HEK293 (cell line): ENCODE measurements around the gene MTHFD1L.

ENCODE experiments used
- CTCF ChIA-PET: fragments of 350-600 bp; formaldehyde crosslinking; extraction: SDS; loops from one replicate; lab custom pipeline; 2021; ENCODE audit warnings: antibody characterized with exemption; lab: Yijun Ruan, JAX
- POLR2A ChIA-PET: fragments of 300-600 bp; formaldehyde crosslinking; extraction: SDS; loops from one replicate; lab custom pipeline; 2020; ENCODE audit warnings: antibody characterized with exemption, inconsistent platforms; lab: Yijun Ruan, JAX
- H3K27ac ChIP-seq: fragments of 200-500 bp; sonication (Bioruptor generic); 2 replicates; pipeline ENCODE4 v1.5.1; 2014; ENCODE audit warnings: low read depth, low read length, control low read depth, inconsistent platforms; ENCODE audit errors: extremely low read depth
- H3K36me3 ChIP-seq, 2 experiments: fragments of 200-500 bp in 1 of 2; sonication (Bioruptor generic) in 1 of 2; 1 replicate in 1 of 2; 2 replicates in 1 of 2; pipeline ENCODE4 v1.5.1; 2014 to 2017; ENCODE audit warnings: inconsistent platforms in 2 of 2, low read length in 2 of 2; ENCODE audit not compliant: control insufficient read depth in 2 of 2, insufficient read depth in 1 of 2
- H3K4me1 ChIP-seq: fragments of 200-500 bp; sonication (Bioruptor generic); 2 replicates; pipeline ENCODE4 v1.5.1; 2014; ENCODE audit warnings: mild to moderate bottlenecking, low read length, inconsistent platforms; ENCODE audit not compliant: control insufficient read depth, insufficient read depth
- H3K4me3 ChIP-seq: 2 replicates; pipeline ENCODE4 v1.5.1; 2011; ENCODE audit warnings: low read depth, mild to moderate bottlenecking, control low read depth, low read length, moderate library complexity
- H3K9me3 ChIP-seq: fragments of 200-500 bp; sonication (Bioruptor generic); 2 replicates; pipeline ENCODE4 v1.5.1; 2014; ENCODE audit warnings: low read depth, low read length, inconsistent platforms; ENCODE audit not compliant: control insufficient read depth, insufficient read depth
- GLI2 ChIP-seq: fragments of 450-650 bp; formaldehyde crosslinking; IDR thresholded peaks from 2 replicates; pipeline ENCODE4; 2017; ENCODE audit warnings: missing biosample characterization, missing genetic modification characterization, low read depth, borderline replicate concordance
- OSR2 ChIP-seq: fragments of 450-650 bp; formaldehyde crosslinking; IDR thresholded peaks from 2 replicates; pipeline ENCODE4 v1.5.1; 2016; ENCODE audit warnings: missing biosample characterization, missing genetic modification characterization
- ZBTB8A ChIP-seq: fragments of 450-650 bp; formaldehyde crosslinking; IDR thresholded peaks from 2 replicates; pipeline ENCODE4 v1.5.1; 2016; ENCODE audit warnings: missing biosample characterization, missing genetic modification characterization
- ZIC2 ChIP-seq: fragments of 450-650 bp; formaldehyde crosslinking; IDR thresholded peaks from 2 replicates; pipeline ENCODE4 v1.5.1; 2016; ENCODE audit warnings: missing biosample characterization, missing genetic modification characterization
- ZNF10 ChIP-seq: fragments of 450-650 bp; formaldehyde crosslinking; IDR thresholded peaks from 2 replicates; pipeline ENCODE4 v1.5.1; 2017; ENCODE audit warnings: missing biosample characterization, missing genetic modification characterization
- ZNF114 ChIP-seq: fragments of 450-650 bp; formaldehyde crosslinking; IDR thresholded peaks from 2 replicates; pipeline ENCODE4 v1.5.0; 2017; ENCODE audit warnings: missing biosample characterization, missing genetic modification characterization
- ZNF16 ChIP-seq: fragments of 450-650 bp; formaldehyde crosslinking; IDR thresholded peaks from 2 replicates; pipeline ENCODE4 v1.5.1; 2016; ENCODE audit warnings: low read depth, missing biosample characterization, missing genetic modification characterization
- ZNF174 ChIP-seq: fragments of 450-650 bp; formaldehyde crosslinking; IDR thresholded peaks from 2 replicates; pipeline ENCODE4 v1.5.0; 2017; ENCODE audit warnings: missing biosample characterization, mild to moderate bottlenecking, missing genetic modification characterization
- ZNF324 ChIP-seq: fragments of 450-650 bp; formaldehyde crosslinking; IDR thresholded peaks from 2 replicates; pipeline ENCODE4 v1.5.1; 2016; ENCODE audit warnings: missing biosample characterization, missing genetic modification characterization
- ZNF391 ChIP-seq: fragments of 450-650 bp; formaldehyde crosslinking; IDR thresholded peaks from 2 replicates; pipeline ENCODE4 v1.5.1; 2016; ENCODE audit warnings: low read depth, missing biosample characterization, missing genetic modification characterization, borderline replicate concordance
- ZNF416 ChIP-seq: fragments of 450-650 bp; formaldehyde crosslinking; IDR thresholded peaks from 2 replicates; pipeline ENCODE4 v1.5.1; 2016; ENCODE audit warnings: missing biosample characterization, missing genetic modification characterization
- ZNF544 ChIP-seq: fragments of 450-650 bp; formaldehyde crosslinking; IDR thresholded peaks from 2 replicates; pipeline ENCODE4 v1.5.0; 2017; ENCODE audit warnings: missing biosample characterization, missing genetic modification characterization
- ZNF624 ChIP-seq: fragments of 450-650 bp; formaldehyde crosslinking; IDR thresholded peaks from 2 replicates; pipeline ENCODE4 v1.5.1; 2017; ENCODE audit warnings: missing biosample characterization, missing genetic modification characterization
- ZNF626 ChIP-seq: fragments of 450-650 bp; sonication (Bioruptor Pico); formaldehyde crosslinking; IDR thresholded peaks from 2 replicates; pipeline ENCODE4 v1.5.1; 2018; ENCODE audit warnings: missing biosample characterization, missing genetic modification characterization, inconsistent platforms
- TF ChIP-seq, protein P1 (sequence below): IDR thresholded peaks from 2 replicates; pipeline ENCODE4 v1.6.1; 2011; ENCODE audit warnings: mild to moderate bottlenecking, low read depth, low read length, borderline replicate concordance
- TF ChIP-seq, protein P2 (sequence below): fragments of 450-650 bp; formaldehyde crosslinking; IDR thresholded peaks from 2 replicates; pipeline ENCODE4 v1.5.1; 2016; ENCODE audit warnings: missing biosample characterization, missing genetic modification characterization
- TF ChIP-seq, protein P3 (sequence below): fragments of 450-650 bp; formaldehyde crosslinking; IDR thresholded peaks from 2 replicates; pipeline ENCODE4 v1.5.1; 2016; ENCODE audit warnings: missing biosample characterization, missing genetic modification characterization
- TF ChIP-seq, protein P4 (sequence below): fragments of 450-650 bp; formaldehyde crosslinking; IDR thresholded peaks from 2 replicates; pipeline ENCODE4 v1.5.1; 2016; ENCODE audit warnings: missing biosample characterization, missing genetic modification characterization
- TF ChIP-seq, protein P5 (sequence below): fragments of 450-650 bp; formaldehyde crosslinking; IDR thresholded peaks from 2 replicates; pipeline ENCODE4 v1.5.1; 2016; ENCODE audit warnings: missing biosample characterization, missing genetic modification characterization

MTHFD1L gene

DNA sequence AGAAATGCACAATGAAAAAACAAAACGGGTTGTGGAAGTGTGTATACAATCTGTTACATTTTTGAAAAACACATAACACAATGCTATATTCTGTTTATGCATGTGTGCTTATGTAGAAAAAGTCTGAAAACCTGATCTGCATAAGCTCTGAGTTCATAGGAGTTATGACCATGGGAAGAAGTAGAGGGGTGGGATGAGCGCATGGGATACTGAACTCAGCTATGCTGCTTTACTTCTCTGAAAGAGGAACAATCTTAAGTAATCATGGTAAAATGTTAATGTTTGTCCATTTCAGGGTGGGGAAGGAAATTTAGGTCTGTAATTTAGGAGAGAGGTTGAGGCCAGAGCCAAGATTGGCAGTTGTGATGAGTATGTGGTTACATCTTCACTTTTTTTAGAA, 126.8 kb downstream of the MTHFD1L start (continued):
- TF ChIP-seq ZNF391, result no peak
- TF ChIP-seq, protein P1, sequence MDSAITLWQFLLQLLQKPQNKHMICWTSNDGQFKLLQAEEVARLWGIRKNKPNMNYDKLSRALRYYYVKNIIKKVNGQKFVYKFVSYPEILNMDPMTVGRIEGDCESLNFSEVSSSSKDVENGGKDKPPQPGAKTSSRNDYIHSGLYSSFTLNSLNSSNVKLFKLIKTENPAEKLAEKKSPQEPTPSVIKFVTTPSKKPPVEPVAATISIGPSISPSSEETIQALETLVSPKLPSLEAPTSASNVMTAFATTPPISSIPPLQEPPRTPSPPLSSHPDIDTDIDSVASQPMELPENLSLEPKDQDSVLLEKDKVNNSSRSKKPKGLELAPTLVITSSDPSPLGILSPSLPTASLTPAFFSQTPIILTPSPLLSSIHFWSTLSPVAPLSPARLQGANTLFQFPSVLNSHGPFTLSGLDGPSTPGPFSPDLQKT, result no peak

DNA sequence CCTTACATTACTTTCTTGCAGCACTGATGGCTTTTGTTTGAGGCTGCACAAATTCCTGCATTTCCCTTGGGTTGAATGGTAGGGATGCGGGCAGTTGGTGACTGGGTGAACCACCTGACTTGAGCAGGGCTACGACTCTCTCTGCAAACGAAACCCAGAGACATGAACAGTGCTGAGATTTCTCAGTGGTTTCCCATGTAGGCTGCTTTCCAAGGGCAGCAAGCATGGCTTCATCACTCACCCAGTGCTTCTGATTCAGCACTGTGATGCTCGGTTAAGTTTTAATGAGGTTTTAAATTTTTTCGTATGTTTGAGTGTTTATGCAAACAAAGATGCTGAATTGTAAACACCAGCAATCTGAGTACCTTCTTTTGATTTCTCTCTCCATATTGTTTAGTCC, 127.2 kb downstream of the MTHFD1L start:
- Histone ChIP-seq H3K4me1 (no peaks in the 10 kb centered on the region), H3K9me3 (no peaks in the 10 kb centered on the region), H3K36me3 (peaks cover 0 to 5% of the 10 kb centered on the region in 2 experiments; a peak in 2 of 3 replicates), H3K4me3 (no peak overlapping the region), H3K27ac (no peak overlapping the region)
- ChIA-PET POLR2A (no interaction called here), CTCF (no interaction called here)
- TF ChIP-seq ZNF416 (tag by site-specific recombination) (no peak), ZNF16 (tag by site-specific recombination) (no peak), ZNF174 (no peak), ZIC2 (tag by site-specific recombination) (no peak), ZNF544 (tag by site-specific recombination) (no peak), GLI2 (no peak), ZNF324 (no peak), ZNF10 (tag by site-specific recombination) (no peak), ZNF626 (tag by site-specific recombination) (no peak), OSR2 (tag by site-specific recombination) (no peak), ZNF624 (tag by site-specific recombination) (no peak), ZBTB8A (tag by site-specific recombination) (no peak), ZNF114 (no peak), ZNF391 (no peak)
- TF ChIP-seq, protein P2, sequence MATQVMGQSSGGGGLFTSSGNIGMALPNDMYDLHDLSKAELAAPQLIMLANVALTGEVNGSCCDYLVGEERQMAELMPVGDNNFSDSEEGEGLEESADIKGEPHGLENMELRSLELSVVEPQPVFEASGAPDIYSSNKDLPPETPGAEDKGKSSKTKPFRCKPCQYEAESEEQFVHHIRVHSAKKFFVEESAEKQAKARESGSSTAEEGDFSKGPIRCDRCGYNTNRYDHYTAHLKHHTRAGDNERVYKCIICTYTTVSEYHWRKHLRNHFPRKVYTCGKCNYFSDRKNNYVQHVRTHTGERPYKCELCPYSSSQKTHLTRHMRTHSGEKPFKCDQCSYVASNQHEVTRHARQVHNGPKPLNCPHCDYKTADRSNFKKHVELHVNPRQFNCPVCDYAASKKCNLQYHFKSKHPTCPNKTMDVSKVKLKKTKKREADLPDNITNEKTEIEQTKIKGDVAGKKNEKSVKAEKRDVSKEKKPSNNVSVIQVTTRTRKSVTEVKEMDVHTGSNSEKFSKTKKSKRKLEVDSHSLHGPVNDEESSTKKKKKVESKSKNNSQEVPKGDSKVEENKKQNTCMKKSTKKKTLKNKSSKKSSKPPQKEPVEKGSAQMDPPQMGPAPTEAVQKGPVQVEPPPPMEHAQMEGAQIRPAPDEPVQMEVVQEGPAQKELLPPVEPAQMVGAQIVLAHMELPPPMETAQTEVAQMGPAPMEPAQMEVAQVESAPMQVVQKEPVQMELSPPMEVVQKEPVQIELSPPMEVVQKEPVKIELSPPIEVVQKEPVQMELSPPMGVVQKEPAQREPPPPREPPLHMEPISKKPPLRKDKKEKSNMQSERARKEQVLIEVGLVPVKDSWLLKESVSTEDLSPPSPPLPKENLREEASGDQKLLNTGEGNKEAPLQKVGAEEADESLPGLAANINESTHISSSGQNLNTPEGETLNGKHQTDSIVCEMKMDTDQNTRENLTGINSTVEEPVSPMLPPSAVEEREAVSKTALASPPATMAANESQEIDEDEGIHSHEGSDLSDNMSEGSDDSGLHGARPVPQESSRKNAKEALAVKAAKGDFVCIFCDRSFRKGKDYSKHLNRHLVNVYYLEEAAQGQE (tag by site-specific recombination), result no peak
- TF ChIP-seq, protein P3, sequence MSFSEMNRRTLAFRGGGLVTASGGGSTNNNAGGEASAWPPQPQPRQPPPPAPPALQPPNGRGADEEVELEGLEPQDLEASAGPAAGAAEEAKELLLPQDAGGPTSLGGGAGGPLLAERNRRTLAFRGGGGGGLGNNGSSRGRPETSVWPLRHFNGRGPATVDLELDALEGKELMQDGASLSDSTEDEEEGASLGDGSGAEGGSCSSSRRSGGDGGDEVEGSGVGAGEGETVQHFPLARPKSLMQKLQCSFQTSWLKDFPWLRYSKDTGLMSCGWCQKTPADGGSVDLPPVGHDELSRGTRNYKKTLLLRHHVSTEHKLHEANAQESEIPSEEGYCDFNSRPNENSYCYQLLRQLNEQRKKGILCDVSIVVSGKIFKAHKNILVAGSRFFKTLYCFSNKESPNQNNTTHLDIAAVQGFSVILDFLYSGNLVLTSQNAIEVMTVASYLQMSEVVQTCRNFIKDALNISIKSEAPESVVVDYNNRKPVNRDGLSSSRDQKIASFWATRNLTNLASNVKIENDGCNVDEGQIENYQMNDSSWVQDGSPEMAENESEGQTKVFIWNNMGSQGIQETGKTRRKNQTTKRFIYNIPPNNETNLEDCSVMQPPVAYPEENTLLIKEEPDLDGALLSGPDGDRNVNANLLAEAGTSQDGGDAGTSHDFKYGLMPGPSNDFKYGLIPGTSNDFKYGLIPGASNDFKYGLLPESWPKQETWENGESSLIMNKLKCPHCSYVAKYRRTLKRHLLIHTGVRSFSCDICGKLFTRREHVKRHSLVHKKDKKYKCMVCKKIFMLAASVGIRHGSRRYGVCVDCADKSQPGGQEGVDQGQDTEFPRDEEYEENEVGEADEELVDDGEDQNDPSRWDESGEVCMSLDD (tag by site-specific recombination), result no peak
- TF ChIP-seq, protein P4, sequence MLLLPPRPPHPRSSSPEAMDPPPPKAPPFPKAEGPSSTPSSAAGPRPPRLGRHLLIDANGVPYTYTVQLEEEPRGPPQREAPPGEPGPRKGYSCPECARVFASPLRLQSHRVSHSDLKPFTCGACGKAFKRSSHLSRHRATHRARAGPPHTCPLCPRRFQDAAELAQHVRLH (tag by site-specific recombination), result no peak
- TF ChIP-seq, protein P5, sequence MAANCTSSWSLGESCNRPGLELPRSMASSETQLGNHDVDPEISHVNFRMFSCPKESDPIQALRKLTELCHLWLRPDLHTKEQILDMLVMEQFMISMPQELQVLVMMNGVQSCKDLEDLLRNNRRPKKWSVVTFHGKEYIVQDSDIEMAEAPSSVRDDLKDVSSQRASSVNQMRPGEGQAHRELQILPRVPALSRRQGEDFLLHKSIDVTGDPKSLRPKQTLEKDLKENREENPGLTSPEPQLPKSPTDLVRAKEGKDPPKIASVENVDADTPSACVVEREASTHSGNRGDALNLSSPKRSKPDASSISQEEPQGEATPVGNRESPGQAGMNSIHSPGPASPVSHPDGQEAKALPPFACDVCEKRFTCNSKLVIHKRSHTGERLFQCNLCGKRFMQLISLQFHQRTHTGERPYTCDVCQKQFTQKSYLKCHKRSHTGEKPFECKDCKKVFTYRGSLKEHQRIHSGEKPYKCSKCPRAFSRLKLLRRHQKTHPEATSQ (tag by site-specific recombination), result no peak
